Esophagus (tissue), 2 donors: Measurements from ENCODE around the gene RBM15. TPM values are rescaled to one million over a fixed set of nuclear protein-coding genes. Genes with fewer than 3 reads are reported as not detected.

Experiments used
- H3K27ac ChIP-seq, 2 donors: one replicate each; pipeline ENCODE4 v1.5.1; 2013; ENCODE audit warnings: low read depth in 2 of 2, mild to moderate bottlenecking in 2 of 2, inconsistent platforms in 1 of 2, low read length in 1 of 2, moderate library complexity in 1 of 2
- H3K27me3 ChIP-seq, 2 donors: one replicate each; pipeline ENCODE4 v1.6.1; 2013; ENCODE audit warnings: low read length in 2 of 2, control low read depth in 1 of 2, mild to moderate bottlenecking in 1 of 2; ENCODE audit not compliant: insufficient read depth in 2 of 2, control insufficient read depth in 1 of 2
- H3K36me3 ChIP-seq, 2 donors: one replicate each; pipeline ENCODE4 v1.6.1; 2013; ENCODE audit warnings: low read length in 1 of 2; ENCODE audit not compliant: control insufficient read depth in 2 of 2, insufficient read depth in 2 of 2
- H3K4me1 ChIP-seq, 2 donors: one replicate each; pipeline ENCODE4 v1.6.1; 2013; ENCODE audit warnings: low read length in 1 of 2; ENCODE audit not compliant: control insufficient read depth in 2 of 2, insufficient read depth in 2 of 2
- H3K4me3 ChIP-seq, 2 donors: one replicate each; pipeline ENCODE4 v1.5.1; 2013; ENCODE audit warnings: low read length in 2 of 2, mild to moderate bottlenecking in 2 of 2, low read depth in 1 of 2, moderate library complexity in 1 of 2
- H3K9me3 ChIP-seq, 2 donors: one replicate each; pipeline ENCODE4 v1.6.1; 2013; ENCODE audit warnings: mild to moderate bottlenecking in 2 of 2, low read depth in 1 of 2, low read length in 1 of 2, moderate library complexity in 1 of 2; ENCODE audit not compliant: control insufficient read depth in 2 of 2, insufficient read depth in 1 of 2
- whole genome bisulfite sequencing, 2 donors: extraction: QIAGEN DNeasy Blood & Tissue Kit; methylation state at CpG; one replicate each; pipeline ENCODE4 v1.1.7; 2013; 5-methylcytosine and 5-hydroxymethylcytosine counted together
- polyA plus RNA-seq, 2 donors: library from polyadenylated mRNA; stranded (reverse); fragments of 200-250 nt; gene quantifications; one replicate each; pipeline ENCODE4 v1.2.3, GENCODE V29; 2013
- donor health status: healthy with polysubstance abuse.
- donor health status: Bipolar disorder and iron deficiency.

The RBM15 gene
- polyA plus RNA-seq, 2 donors: 2.0 to 4.8 TPM

- peaks cover 16 to 19% of the 10 kb centered on the region in 2 donors for H3K4me1 ChIP-seq
- WGBS, 2 donors: 72 to 76% methylated on average over 3 of the region's 3 CpGs
- H3K27ac ChIP-seq: no peak overlapping the region
- peaks cover 9 to 14% of the 10 kb centered on the region in 2 donors for H3K36me3 ChIP-seq
- H3K27me3 ChIP-seq: no peaks in the 10 kb centered on the region
- H3K4me3 ChIP-seq: no peak overlapping the region
- H3K9me3 ChIP-seq: no peaks in the 10 kb centered on the region
These were observed 6.3 kb downstream of the RBM15 start for GRCh38 chr1:110345480-110345879.

DNA sequence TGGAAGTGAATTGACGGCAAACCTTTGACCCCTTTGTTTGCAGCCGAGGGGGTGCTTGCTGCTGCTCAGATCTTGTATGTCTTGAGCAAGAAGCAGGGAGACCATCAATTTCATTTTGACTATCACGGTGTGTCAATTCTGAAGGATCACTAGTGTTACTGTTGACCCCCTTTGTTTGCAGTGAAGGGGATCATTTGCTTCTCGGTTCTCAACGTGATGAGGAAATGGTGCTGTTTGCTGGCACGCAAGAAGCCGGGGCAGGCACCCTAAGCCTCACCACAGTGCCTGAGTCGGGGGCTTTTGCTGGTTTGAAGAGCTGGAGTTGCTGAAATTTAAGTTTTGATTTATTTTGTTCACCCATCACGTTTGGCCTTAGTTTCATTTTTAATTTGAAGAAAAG lies 7.5 kb downstream of the RBM15 start:
- 62 to 63% methylated on average over 9 of the region's 9 CpGs for WGBS, 2 donors
- H3K27me3 ChIP-seq: no peaks in the 10 kb centered on the region

DNA sequence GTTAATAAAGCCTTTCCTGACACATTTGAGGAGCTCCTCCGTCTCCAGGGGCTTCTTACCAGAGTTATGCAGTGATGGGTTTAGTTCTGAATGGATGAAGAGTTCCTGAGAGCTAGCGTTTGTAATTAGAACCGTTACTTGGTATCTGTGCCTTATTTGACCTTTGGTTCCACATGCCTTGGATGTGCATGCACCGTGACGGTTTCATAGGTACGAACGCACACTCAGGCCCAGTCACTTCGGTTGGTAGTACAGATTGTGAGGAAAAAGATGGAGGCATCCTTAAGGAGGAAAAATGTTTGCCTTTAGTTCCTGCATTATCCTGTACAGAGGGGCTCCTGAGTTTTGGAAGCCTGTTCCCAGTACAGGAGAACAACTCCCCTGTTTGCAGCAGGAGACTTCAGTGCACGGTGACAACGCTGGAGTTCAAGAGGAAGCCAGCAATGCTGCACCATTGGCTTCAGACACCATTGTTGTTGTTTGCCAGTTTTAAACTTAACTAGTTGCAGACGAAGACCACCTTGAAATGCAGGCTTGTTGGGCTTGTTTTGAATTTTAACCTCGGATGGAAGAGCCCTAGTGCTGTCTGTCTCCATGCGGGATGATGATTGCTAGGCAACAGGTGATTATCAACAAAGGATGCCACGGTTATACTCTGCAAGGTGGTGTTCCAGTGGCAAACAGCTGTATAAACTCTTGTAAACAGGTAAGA lies 8.2 kb downstream of the RBM15 start:
- Histone ChIP-seq H3K4me1 (peaks cover 2 to 7% of the 10 kb centered on the region in 2 donors), H3K4me3 (no peak overlapping the region), H3K27ac (no peak overlapping the region), H3K36me3 (peaks cover 0 to 6% of the 10 kb centered on the region in 2 donors), H3K27me3 (no peaks in the 10 kb centered on the region), H3K9me3 (no peaks in the 10 kb centered on the region)
- WGBS, 2 donors: 70 to 71% methylated on average over 14 of the region's 14 CpGs

More for the DNA sequence above, 7.5 kb downstream of the RBM15 start:
- Histone ChIP-seq H3K4me3 (no peak overlapping the region), H3K36me3 (peaks cover 4 to 9% of the 10 kb centered on the region in 2 donors), H3K27ac (no peak overlapping the region), H3K9me3 (no peaks in the 10 kb centered on the region), H3K4me1 (peaks cover 4 to 12% of the 10 kb centered on the region in 2 donors)

DNA sequence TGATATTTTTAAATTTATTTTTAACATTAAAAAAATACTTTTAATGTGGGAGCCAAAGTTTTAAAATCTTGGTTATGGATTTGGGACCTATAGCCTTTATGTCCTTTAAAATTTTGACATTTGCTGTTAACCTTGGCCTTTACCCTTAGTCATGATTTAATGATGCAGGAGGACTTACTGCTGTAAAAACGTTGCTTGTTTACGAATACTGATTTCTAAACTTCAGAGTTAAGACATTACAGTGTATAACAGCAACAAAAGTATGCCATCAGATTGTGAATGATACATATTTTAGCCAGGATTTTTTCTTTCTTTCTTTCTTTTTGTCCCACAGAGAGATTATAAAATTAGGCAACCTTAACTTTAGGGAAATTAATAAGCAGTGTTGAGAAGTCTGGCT lies 8.9 kb downstream of the RBM15 start:
- Histone ChIP-seq H3K27me3 (no peaks in the 10 kb centered on the region), H3K4me3 (no peak overlapping the region), H3K4me1 (peaks cover 2 to 7% of the 10 kb centered on the region in 2 donors), H3K27ac (no peak overlapping the region), H3K36me3 (peaks cover 0 to 6% of the 10 kb centered on the region in 2 donors), H3K9me3 (no peaks in the 10 kb centered on the region)
- 38 to 40% methylated on average over 2 of the region's 2 CpGs for WGBS, 2 donors

DNA sequence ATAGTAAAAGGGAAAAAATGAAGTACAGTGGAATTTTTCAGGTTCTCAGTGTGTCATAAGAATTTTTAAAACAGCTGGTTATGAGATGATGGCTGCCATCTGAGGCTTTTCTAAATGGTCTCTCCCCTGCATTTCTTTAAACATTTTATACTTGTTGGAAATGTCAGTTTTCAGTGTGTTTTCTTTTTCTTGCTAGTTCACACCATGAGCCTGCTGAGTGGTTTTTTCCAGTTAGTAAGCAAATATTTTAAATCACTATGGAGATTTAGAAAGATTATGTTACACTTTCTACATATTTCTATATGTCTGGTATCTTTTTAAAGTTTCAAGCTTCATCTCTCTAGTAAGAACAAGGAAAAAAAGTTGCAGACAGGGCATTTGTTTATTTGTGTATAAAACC lies 9.6 kb downstream of the RBM15 start:
- Histone ChIP-seq H3K9me3 (no peaks in the 10 kb centered on the region), H3K36me3 (peaks cover 0 to 6% of the 10 kb centered on the region in 2 donors), H3K27me3 (no peaks in the 10 kb centered on the region), H3K4me1 (peaks cover 2 to 7% of the 10 kb centered on the region in 2 donors), H3K4me3 (no peak overlapping the region), H3K27ac (no peak overlapping the region)

GRCh38 chr1:110350360-110350759 lies 11.2 kb downstream of the RBM15 start:
- Histone ChIP-seq H3K36me3 (peaks cover 0 to 6% of the 10 kb centered on the region in 2 donors), H3K4me1 (peaks cover 2 to 7% of the 10 kb centered on the region in 2 donors), H3K27me3 (no peaks in the 10 kb centered on the region), H3K27ac (no peak overlapping the region), H3K4me3 (no peak overlapping the region), H3K9me3 (no peaks in the 10 kb centered on the region)
- WGBS, 2 donors: 87 to 93% methylated on average over 2 of the region's 2 CpGs

DNA sequence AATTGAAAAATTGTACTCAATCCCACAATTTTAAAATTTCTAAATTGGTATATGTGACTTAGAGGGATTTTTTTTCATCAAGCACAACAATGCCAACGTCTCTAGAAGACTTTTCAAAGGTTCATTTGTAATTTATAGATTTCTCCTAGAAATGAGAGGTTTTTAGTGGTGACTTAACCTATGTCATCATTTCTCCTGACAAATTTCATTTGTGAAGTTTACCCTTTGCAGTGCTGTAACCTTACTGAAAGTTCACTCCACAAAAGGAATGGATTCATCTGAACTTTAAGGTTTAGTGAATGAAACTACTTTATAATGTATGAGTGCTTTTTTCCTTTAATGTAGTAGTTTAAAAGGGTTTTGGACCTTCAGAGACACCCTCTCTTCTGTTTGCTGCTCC lies 16.1 kb downstream of the RBM15 start:
- Histone ChIP-seq H3K27ac (no peak overlapping the region), H3K9me3 (no peaks in the 10 kb centered on the region)
- 63 to 66% methylated on average over 1 of the region's 1 CpG for WGBS, 2 donors

DNA sequence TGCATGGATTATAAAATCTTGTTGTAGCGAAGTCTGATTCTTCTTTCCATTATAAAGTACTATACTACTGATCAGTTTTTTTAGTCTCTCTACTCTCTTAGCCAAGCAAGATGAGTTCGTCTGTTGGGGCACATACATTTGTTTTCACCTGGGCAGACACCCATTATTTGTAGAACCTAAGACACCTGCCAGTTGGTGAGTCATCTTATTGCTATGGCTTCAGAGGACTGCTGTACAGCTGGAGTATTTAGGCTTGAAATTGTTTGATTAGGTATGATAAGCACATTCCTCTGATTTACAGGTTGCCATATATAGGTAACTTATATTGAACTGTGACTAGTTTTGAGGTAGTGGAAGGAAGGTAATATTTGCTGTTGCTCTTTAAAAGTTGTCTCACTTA lies 17.2 kb downstream of the RBM15 start:
- Histone ChIP-seq H3K4me3 (no peak overlapping the region), H3K9me3 (no peaks in the 10 kb centered on the region), H3K36me3 (no peaks in the 10 kb centered on the region), H3K27ac (no peak overlapping the region), H3K4me1 (no peaks in the 10 kb centered on the region), H3K27me3 (no peaks in the 10 kb centered on the region)
- 49 to 62% methylated on average over 2 of the region's 2 CpGs for WGBS, 2 donors

More for the DNA sequence above, 16.1 kb downstream of the RBM15 start:
- H3K27me3 ChIP-seq: no peaks in the 10 kb centered on the region
- no peaks in the 10 kb centered on the region for H3K4me1 ChIP-seq
- no peak overlapping the region for H3K4me3 ChIP-seq
- H3K36me3 ChIP-seq: no peaks in the 10 kb centered on the region

DNA sequence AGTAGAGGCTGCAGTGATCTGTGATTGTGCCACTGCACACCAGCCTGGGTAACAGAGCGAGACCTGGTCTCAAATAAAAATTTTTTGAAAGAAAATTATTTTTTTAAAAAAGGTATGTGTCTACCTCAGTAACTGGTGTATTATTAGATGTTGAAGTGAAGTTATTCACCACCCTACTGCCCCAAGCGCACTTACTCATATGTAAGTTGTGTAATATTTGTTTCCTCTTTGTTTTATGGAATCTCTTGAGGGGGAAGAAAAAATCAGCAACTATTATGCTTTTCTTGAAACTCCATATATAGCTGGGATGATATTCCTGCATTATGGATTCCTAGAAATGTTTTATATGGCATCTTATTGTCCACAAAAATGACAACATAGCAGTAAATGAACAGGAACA lies 21.3 kb downstream of the RBM15 start:
- H3K36me3 ChIP-seq: no peaks in the 10 kb centered on the region
- H3K27ac ChIP-seq: no peak overlapping the region
- no peak overlapping the region for H3K4me3 ChIP-seq

GRCh38 chr1:110361856-110362255 lies 22.7 kb downstream of the RBM15 start:
- Histone ChIP-seq H3K4me1 (no peaks in the 10 kb centered on the region), H3K36me3 (no peaks in the 10 kb centered on the region), H3K4me3 (no peak overlapping the region), H3K27ac (no peak overlapping the region), H3K9me3 (no peaks in the 10 kb centered on the region), H3K27me3 (no peaks in the 10 kb centered on the region)
- 82 to 90% methylated on average over 1 of the region's 1 CpG for WGBS, 2 donors

More for the DNA sequence above, 21.3 kb downstream of the RBM15 start:
- WGBS, 2 donors: 98% methylated on average over 2 of the region's 2 CpGs
- H3K27me3 ChIP-seq: no peaks in the 10 kb centered on the region
- H3K4me1 ChIP-seq: no peaks in the 10 kb centered on the region
- no peaks in the 10 kb centered on the region for H3K9me3 ChIP-seq
